ENCODE results near the gene LPAR2. TPM values are rescaled to one million over a fixed set of nuclear protein-coding genes. Genes with fewer than 3 reads are reported as not detected.

Gene LPAR2
- total RNA-seq, 1 donor from 2014 or later: 56.5 TPM

DNA sequence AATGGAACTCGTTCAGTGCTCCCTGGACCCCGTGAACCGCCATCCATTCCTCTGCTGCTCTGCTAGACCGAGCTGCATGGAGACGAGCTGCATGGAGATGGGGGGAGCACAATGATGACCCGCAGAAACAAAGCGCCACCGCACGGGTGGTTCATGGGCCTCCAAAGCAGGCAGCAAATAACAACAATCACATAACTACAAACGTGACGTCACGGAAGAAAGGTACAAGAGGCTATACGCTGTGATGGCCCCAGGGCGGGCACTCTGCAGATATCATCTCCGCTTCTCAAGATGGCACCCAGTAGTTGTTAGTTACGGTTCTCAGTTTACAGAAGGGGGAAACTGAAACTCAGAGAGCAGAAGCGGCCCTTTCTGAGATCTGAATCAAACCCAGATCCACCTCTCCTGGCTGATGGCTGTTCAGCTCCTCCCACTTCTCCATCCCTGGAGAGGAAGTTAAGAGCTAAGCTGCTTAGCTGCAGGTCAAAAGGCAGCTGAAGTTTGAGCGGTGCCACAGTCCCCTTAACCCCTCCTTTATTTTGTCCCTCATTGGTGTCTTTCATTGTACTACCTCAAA is 33.7 kb upstream of the LPAR2 start:
- no peak for DNase-seq (ENCODE audit: extremely low spot score, unreplicated experiment)
- Mint-ChIP-seq H3K27me3 (no peaks in the 10 kb centered on the region), H3K4me3 (peak overlapping the region; percentile 95), H3K36me3 (peaks cover 3% of the 10 kb centered on the region), H3K4me1 (ENCODE audit: unreplicated experiment) (peaks cover 18% of the 10 kb centered on the region), H3K9me3 (no peaks in the 10 kb centered on the region), H3K27ac (peak overlapping the region; percentile 87)
- TF ChIP-seq, protein P1, sequence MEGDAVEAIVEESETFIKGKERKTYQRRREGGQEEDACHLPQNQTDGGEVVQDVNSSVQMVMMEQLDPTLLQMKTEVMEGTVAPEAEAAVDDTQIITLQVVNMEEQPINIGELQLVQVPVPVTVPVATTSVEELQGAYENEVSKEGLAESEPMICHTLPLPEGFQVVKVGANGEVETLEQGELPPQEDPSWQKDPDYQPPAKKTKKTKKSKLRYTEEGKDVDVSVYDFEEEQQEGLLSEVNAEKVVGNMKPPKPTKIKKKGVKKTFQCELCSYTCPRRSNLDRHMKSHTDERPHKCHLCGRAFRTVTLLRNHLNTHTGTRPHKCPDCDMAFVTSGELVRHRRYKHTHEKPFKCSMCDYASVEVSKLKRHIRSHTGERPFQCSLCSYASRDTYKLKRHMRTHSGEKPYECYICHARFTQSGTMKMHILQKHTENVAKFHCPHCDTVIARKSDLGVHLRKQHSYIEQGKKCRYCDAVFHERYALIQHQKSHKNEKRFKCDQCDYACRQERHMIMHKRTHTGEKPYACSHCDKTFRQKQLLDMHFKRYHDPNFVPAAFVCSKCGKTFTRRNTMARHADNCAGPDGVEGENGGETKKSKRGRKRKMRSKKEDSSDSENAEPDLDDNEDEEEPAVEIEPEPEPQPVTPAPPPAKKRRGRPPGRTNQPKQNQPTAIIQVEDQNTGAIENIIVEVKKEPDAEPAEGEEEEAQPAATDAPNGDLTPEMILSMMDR (conservative IDR thresholded peaks at IDR 0.05): no peak

DNA sequence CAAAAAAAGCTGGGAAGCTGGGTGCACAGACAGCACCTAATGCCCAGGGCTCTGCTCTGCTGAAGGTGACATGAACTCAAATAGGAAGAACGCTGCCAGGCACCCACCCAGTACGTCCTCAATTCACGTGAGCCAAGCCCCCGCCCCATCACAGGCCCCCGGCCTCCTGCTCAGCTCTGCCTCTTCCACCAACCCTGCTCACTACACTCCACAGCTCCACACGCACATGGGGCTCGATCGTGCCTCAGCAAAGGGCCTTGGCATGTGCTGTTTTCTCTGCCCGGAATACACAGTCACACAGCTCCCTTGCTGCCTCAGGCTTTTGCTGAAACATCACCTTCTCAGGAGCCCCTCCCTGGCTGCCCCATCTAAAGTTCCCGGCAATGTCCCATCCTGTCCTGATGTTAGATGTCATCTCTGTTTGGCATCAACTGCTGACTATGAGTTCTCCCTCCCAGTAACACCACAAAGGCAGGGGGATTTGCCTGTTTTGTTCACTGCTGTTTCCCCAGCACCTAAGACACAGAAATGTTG is 33.2 kb upstream of the LPAR2 start:
- peaks cover 18% of the 10 kb centered on the region for H3K4me1 Mint-ChIP-seq (ENCODE audit: unreplicated experiment)
- no peaks in the 10 kb centered on the region for H3K27me3 Mint-ChIP-seq
- TF ChIP-seq, protein P1 (conservative IDR thresholded peaks at IDR 0.05): no peak
- H3K4me3 Mint-ChIP-seq: peak overlapping the region; percentile 95
- no peak for DNase-seq (ENCODE audit: extremely low spot score, unreplicated experiment)
- peaks cover 3% of the 10 kb centered on the region for H3K36me3 Mint-ChIP-seq
- H3K27ac Mint-ChIP-seq: peak overlapping the region; percentile 39
- H3K9me3 Mint-ChIP-seq: no peaks in the 10 kb centered on the region

GRCh38 chr19:19659646-19660245 is 31.7 kb upstream of the LPAR2 start:
- TF ChIP-seq, protein P1 (conservative IDR thresholded peaks at IDR 0.05): no peak
- Mint-ChIP-seq H3K27ac (no peak overlapping the region), H3K36me3 (peaks cover 3% of the 10 kb centered on the region), H3K27me3 (no peaks in the 10 kb centered on the region), H3K9me3 (no peaks in the 10 kb centered on the region), H3K4me1 (ENCODE audit: unreplicated experiment) (peaks cover 18% of the 10 kb centered on the region), H3K4me3 (no peak overlapping the region)
- no peak for DNase-seq (ENCODE audit: extremely low spot score, unreplicated experiment)

GRCh38 chr19:19657397-19657783 is 29.4 kb upstream of the LPAR2 start:
- no peak for DNase-seq (ENCODE audit: extremely low spot score, unreplicated experiment)
- no peaks in the 10 kb centered on the region for H3K9me3 Mint-ChIP-seq
- H3K4me3 Mint-ChIP-seq: no peak overlapping the region
- H3K4me1 Mint-ChIP-seq (ENCODE audit: unreplicated experiment): peaks cover 13% of the 10 kb centered on the region
- no peaks in the 10 kb centered on the region for H3K27me3 Mint-ChIP-seq
- no peak overlapping the region for H3K27ac Mint-ChIP-seq
- TF ChIP-seq, protein P1 (conservative IDR thresholded peaks at IDR 0.05): no peak
- peaks cover 11% of the 10 kb centered on the region for H3K36me3 Mint-ChIP-seq

DNA sequence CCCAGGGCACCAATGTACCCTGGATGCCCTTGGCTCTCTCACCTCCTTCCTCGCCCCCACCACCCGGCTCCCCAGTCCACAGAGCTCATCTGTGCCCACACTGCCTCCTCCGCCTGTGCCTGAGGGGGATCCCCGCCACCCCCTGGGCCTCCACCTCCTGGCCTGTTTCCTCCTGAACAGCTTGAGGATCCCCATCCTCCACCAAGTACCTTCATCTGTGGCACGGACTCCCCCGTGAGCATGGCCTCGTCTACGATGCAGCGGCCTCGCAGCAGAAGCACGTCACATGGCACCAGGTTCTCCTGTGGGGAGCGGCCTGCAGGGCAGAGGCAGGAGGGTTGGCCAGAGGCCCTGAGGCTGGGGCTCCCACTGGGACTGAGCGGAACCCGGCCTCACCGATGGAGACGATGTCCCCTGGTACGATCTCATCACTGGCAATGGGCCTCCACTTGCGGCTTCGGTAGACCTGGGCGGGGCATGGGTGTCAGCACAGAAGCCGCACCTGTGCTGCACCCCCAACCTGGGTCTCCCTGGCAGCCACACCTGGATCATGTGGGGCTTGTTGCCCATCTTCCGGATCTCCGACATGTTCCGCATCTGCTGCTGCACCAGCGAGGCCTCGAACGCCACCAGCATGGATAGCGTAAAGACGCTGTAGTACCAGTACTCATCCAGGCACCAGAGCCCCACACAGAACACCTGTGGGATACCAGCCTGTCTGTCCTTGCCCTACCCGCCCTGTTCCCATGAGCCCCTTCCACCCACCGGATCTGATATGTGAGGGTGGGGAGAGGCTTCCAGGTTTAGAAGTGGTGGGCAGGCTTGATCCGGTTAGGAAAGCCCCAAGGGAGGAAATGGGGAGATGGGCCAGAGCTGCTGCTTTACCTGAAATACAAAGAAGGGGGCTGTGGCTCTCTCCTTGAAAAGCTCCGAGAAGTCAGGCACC is 28.7 kb upstream of the LPAR2 start:
- Mint-ChIP-seq H3K27ac (no peak overlapping the region), H3K36me3 (peaks cover 11% of the 10 kb centered on the region), H3K27me3 (no peaks in the 10 kb centered on the region), H3K9me3 (no peaks in the 10 kb centered on the region), H3K4me3 (no peak overlapping the region), H3K4me1 (ENCODE audit: unreplicated experiment) (peaks cover 6% of the 10 kb centered on the region)
- TF ChIP-seq, protein P1 (conservative IDR thresholded peaks at IDR 0.05): no peak
- no peak for DNase-seq (ENCODE audit: extremely low spot score, unreplicated experiment)
